Measurements from ENCODE around the gene MOK. TPM values are rescaled to one million over a fixed set of nuclear protein-coding genes. Genes with fewer than 3 reads are reported as not detected.

MOK gene
- total RNA-seq, 6 experiments from 2014 or later: 2.7 to 4.7 (median 3.8) TPM

GRCh38 chr14:102256716-102257115, 48.2 kb downstream of the MOK start:
- H3K27ac ChIP-seq: no peak overlapping the region
- no peaks in the 10 kb centered on the region for H3K4me1 ChIP-seq
- TF ChIP-seq POLR2A (IDR thresholded peaks at IDR 0.05): no peak
- TF ChIP-seq, protein P1, sequence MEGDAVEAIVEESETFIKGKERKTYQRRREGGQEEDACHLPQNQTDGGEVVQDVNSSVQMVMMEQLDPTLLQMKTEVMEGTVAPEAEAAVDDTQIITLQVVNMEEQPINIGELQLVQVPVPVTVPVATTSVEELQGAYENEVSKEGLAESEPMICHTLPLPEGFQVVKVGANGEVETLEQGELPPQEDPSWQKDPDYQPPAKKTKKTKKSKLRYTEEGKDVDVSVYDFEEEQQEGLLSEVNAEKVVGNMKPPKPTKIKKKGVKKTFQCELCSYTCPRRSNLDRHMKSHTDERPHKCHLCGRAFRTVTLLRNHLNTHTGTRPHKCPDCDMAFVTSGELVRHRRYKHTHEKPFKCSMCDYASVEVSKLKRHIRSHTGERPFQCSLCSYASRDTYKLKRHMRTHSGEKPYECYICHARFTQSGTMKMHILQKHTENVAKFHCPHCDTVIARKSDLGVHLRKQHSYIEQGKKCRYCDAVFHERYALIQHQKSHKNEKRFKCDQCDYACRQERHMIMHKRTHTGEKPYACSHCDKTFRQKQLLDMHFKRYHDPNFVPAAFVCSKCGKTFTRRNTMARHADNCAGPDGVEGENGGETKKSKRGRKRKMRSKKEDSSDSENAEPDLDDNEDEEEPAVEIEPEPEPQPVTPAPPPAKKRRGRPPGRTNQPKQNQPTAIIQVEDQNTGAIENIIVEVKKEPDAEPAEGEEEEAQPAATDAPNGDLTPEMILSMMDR (IDR thresholded peaks at IDR 0.05): no peak
- no peaks in the 10 kb centered on the region for H3K36me3 ChIP-seq
- no peak overlapping the region for H3K4me3 ChIP-seq
- 84% methylated on average over 4 of the region's 9 CpGs for WGBS (ENCODE audit: insufficient coverage, low coverage, low lambda C conversion rate, missing lambda C conversion rate)
- DNase-seq (no peak), ATAC-seq (no peak)
- H3K27me3 ChIP-seq: no peaks in the 10 kb centered on the region
- no peaks in the 10 kb centered on the region for H3K9me3 ChIP-seq
- intact Hi-C loops (cut with DNase I): no loop called here

DNA sequence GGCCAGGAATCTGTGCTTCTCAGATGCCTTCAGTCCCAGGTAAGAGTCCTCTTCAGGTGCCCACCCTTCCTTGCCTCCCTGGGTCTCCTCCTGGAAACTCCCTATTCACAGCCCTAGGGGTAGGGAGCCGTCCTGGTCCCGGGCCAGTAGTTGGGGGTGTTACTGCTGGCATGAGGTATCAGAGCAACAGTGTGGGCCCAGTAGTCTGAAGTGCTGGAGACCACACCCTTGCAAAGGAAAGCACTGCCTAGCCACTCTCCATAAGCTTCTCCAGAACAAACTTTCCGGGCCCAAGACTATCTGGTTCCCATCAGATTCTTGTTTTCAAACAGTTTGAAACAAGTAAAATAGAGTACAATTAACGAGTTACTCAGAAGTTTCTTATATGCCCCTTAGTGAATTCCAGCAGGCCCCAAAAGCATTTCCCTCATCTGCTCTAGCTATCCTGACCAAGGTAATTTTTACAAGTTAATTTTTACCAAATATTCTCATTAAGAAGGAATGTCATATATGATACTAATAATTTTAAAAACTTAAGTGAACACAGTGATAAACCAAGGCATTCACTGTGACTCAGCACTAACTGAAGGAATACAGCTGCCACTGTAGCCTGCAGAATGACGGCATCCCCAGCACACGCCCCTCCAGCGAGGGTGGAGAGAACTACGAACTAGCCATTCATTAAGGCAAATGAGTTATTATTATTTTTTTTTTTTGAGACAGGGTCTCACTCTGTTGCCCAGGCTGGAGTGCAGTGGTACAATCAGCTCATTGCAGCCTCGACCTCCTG, 49.4 kb downstream of the MOK start:
- 60% methylated on average over 6 of the region's 9 CpGs for WGBS (ENCODE audit: insufficient coverage, low coverage, low lambda C conversion rate, missing lambda C conversion rate)
- intact Hi-C loops (cut with DNase I): no loop called here
- ATAC-seq (no peak), DNase-seq (no peak)
- H3K4me3 ChIP-seq: no peak overlapping the region
- no peak for TF ChIP-seq POLR2A (IDR thresholded peaks at IDR 0.05)
- TF ChIP-seq, protein P1 (IDR thresholded peaks at IDR 0.05): no peak
- H3K27ac ChIP-seq: no peak overlapping the region
- H3K27me3 ChIP-seq: no peaks in the 10 kb centered on the region
- no peaks in the 10 kb centered on the region for H3K9me3 ChIP-seq
- no peaks in the 10 kb centered on the region for H3K4me1 ChIP-seq
- no peaks in the 10 kb centered on the region for H3K36me3 ChIP-seq

GRCh38 chr14:102252834-102253801, 51.8 kb downstream of the MOK start:
- intact Hi-C loops (cut with DNase I): no loop called here
- ATAC-seq (peak in 2 of 4 donors; percentile 17 to 30), DNase-seq (no peak)
- no peak overlapping the region for H3K4me3 ChIP-seq
- H3K4me1 ChIP-seq: no peaks in the 10 kb centered on the region
- H3K9me3 ChIP-seq: no peaks in the 10 kb centered on the region
- H3K27ac ChIP-seq: no peak overlapping the region
- no peaks in the 10 kb centered on the region for H3K27me3 ChIP-seq
- TF ChIP-seq, protein P1 (IDR thresholded peaks at IDR 0.05): no peak
- TF ChIP-seq POLR2A (IDR thresholded peaks at IDR 0.05): no peak
- 86% methylated on average over 15 of the region's 21 CpGs for WGBS (ENCODE audit: insufficient coverage, low coverage, low lambda C conversion rate, missing lambda C conversion rate)
- H3K36me3 ChIP-seq: no peaks in the 10 kb centered on the region

DNA sequence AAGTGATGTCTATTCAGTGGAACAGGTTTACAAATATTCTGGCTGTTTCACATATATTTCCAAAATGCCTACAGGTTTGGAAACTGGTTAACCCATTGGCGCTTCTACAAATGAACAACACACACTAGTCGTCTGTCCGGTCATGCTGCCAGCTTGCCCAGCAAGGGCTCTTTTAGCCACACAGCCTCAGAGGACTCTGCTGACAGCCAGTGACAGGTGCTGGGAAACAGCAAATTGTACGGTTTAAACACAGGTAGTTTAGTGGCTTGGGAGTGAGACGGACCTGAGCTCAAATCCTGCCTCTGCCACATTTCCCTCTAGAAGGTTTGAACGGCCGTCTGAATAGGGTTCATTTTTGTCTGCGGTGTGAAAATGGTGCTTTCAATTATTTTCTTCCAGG, 53.8 kb downstream of the MOK start:
- Histone ChIP-seq H3K27ac (no peak overlapping the region), H3K36me3 (no peaks in the 10 kb centered on the region), H3K9me3 (no peaks in the 10 kb centered on the region), H3K4me3 (no peak overlapping the region), H3K4me1 (no peaks in the 10 kb centered on the region), H3K27me3 (no peaks in the 10 kb centered on the region)
- DNase-seq (no peak), ATAC-seq (no peak)
- intact Hi-C loops (cut with DNase I): no loop called here
- 94% methylated on average over 7 of the region's 8 CpGs for WGBS (ENCODE audit: insufficient coverage, low coverage, low lambda C conversion rate, missing lambda C conversion rate)
- TF ChIP-seq, protein P1 (IDR thresholded peaks at IDR 0.05): no peak
- no peak for TF ChIP-seq POLR2A (IDR thresholded peaks at IDR 0.05)
